ENCODE measurements around the gene DPP7. TPM values are rescaled to one million over a fixed set of nuclear protein-coding genes. Genes with fewer than 3 reads are reported as not detected.
A peak's percentile ranks its signal among the peaks of the same experiment; 100 is the strongest.
"Not testable (repeated sequence)": the region's sequence is repeated elsewhere in the genome, so short reads cannot be mapped to it uniquely, and the experiment has no call there.

DPP7 gene
- total RNA-seq, 1 donor from 2014 or later, result 153 TPM

GRCh38 chr9:137065336-137065967 is 49.1 kb downstream of the DPP7 start:
- ATAC-seq (ENCODE audit: poor library complexity), result no peak
- intact Hi-C loops (cut with DNase I), result no loop called here
- DNase-seq, result no peak

GRCh38 chr9:137064880-137065164 is 49.7 kb downstream of the DPP7 start:
- intact Hi-C loops (cut with DNase I), result no loop called here
- ATAC-seq (ENCODE audit: poor library complexity), result no peak
- no peak for DNase-seq

GRCh38 chr9:137064027-137064879 is 50.3 kb downstream of the DPP7 start:
- DNase-seq, result peak; percentile 88
- ATAC-seq (ENCODE audit: poor library complexity), result peak; percentile 85
- intact Hi-C loops (cut with DNase I), result no loop called here

- intact Hi-C loops (cut with DNase I), result no loop called here
Observed at GRCh38 chr9:137063311-137064026, 51.1 kb downstream of the DPP7 start.

GRCh38 chr9:137062798-137063197 is 51.7 kb downstream of the DPP7 start:
- DNase-seq; intact Hi-C loops (cut with DNase I); ATAC-seq (ENCODE audit: poor library complexity): not testable (repeated sequence)

More at GRCh38 chr9:137063311-137064026, 51.1 kb downstream of the DPP7 start:
- ATAC-seq (ENCODE audit: poor library complexity) (no peak), DNase-seq (no peak)

- ATAC-seq (ENCODE audit: poor library complexity), result no peak
- intact Hi-C loops (cut with DNase I), result no loop called here
- DNase-seq, result no peak
Observed at GRCh38 chr9:137062384-137062783, 52.1 kb downstream of the DPP7 start.

Other genes with a start within 250 kb of the DPP7 start
- 325 TPM for gene EDF1, start 248.4 kb downstream of the DPP7 start, total RNA-seq
- 9.1 TPM for gene TRAF2, start 228.2 kb downstream of the DPP7 start, total RNA-seq
- gene FBXW5, start 170.0 kb downstream of the DPP7 start, total RNA-seq, result 142 TPM
- gene C8G, start 169.5 kb downstream of the DPP7 start, total RNA-seq, result 1.1 TPM
- 2.1 TPM for gene LCN12, start 162.5 kb downstream of the DPP7 start, total RNA-seq
- 6,152 TPM for gene PTGDS, start 137.2 kb downstream of the DPP7 start, total RNA-seq
- 9.7 TPM for gene LCNL1, start 131.7 kb downstream of the DPP7 start, total RNA-seq
- 19.4 TPM for gene PAXX, start 122.3 kb downstream of the DPP7 start, total RNA-seq
- 2.7 TPM for gene CLIC3, start 118.2 kb downstream of the DPP7 start, total RNA-seq
- gene ABCA2, start 86.5 kb downstream of the DPP7 start, total RNA-seq, result 26.7 TPM
- not detected for gene FUT7, start 82.6 kb downstream of the DPP7 start, total RNA-seq
- 59.1 TPM for gene NPDC1, start 68.6 kb downstream of the DPP7 start, total RNA-seq
- 1.9 TPM for gene ENTPD2, start 60.7 kb downstream of the DPP7 start, total RNA-seq
- gene SAPCD2, start 44.2 kb downstream of the DPP7 start, total RNA-seq, result 0.22 TPM
- gene UAP1L1, start 37.2 kb downstream of the DPP7 start, total RNA-seq, result 11.3 TPM
- 20.3 TPM for gene MAN1B1, start 27.7 kb downstream of the DPP7 start, total RNA-seq
- not detected for gene GRIN1, start 24.4 kb upstream of the DPP7 start, total RNA-seq
- not detected for gene LRRC26, start 55.3 kb upstream of the DPP7 start, total RNA-seq
- not detected for gene TMEM210, start 57.3 kb upstream of the DPP7 start, total RNA-seq
- gene ANAPC2, start 73.8 kb upstream of the DPP7 start, total RNA-seq, result 33.9 TPM
- 73.7 TPM for gene SSNA1, start 73.9 kb upstream of the DPP7 start, total RNA-seq
- 19.0 TPM for gene TPRN, start 86.0 kb upstream of the DPP7 start, total RNA-seq
- gene TMEM203, start 90.9 kb upstream of the DPP7 start, total RNA-seq, result 44.9 TPM
- gene NDOR1, start 91.0 kb upstream of the DPP7 start, total RNA-seq, result 5.5 TPM
- gene RNF208, start 107.5 kb upstream of the DPP7 start, total RNA-seq, result 24.8 TPM
- not detected for gene CYSRT1, start 110.4 kb upstream of the DPP7 start, total RNA-seq
- not detected for gene RNF224, start 112.8 kb upstream of the DPP7 start, total RNA-seq
- gene SLC34A3, start 116.2 kb upstream of the DPP7 start, total RNA-seq, result not detected
- gene TUBB4B, start 126.6 kb upstream of the DPP7 start, total RNA-seq, result 515 TPM
- gene STPG3, start 136.6 kb upstream of the DPP7 start, total RNA-seq, result 1.3 TPM
- gene NELFB, start 140.6 kb upstream of the DPP7 start, total RNA-seq, result 39.9 TPM
- gene TOR4A, start 163.0 kb upstream of the DPP7 start, total RNA-seq, result 16.6 TPM
- 4.4 TPM for gene NRARP, start 187.5 kb upstream of the DPP7 start, total RNA-seq

Measured in Right ventricle myocardium superior (tissue), 1 donor.